H4 (cell line): ENCODE data around the gene BLOC1S4. TPM values are rescaled to one million over a fixed set of nuclear protein-coding genes. Genes with fewer than 3 reads are reported as not detected.

ENCODE experiments used
- DNase-seq: peaks from one replicate; pipeline ENCODE4 v3.0.0-alpha.2; 2015; ENCODE audit warnings: low spot score
- total RNA-seq: library from RNA; depleted of rRNA; stranded (reverse); fragments of >200 nt; shearing (Covaris generic); gene quantifications from 2 replicates; pipeline ENCODE4 v1.2.3, GENCODE V29; 2014

BLOC1S4 gene
- total RNA-seq, 1 experiment from 2014 or later, result 23.5 TPM

- no peak for DNase-seq
Measured at GRCh38 chr4:6692379-6692778, 23.6 kb upstream of the BLOC1S4 start.

DNA sequence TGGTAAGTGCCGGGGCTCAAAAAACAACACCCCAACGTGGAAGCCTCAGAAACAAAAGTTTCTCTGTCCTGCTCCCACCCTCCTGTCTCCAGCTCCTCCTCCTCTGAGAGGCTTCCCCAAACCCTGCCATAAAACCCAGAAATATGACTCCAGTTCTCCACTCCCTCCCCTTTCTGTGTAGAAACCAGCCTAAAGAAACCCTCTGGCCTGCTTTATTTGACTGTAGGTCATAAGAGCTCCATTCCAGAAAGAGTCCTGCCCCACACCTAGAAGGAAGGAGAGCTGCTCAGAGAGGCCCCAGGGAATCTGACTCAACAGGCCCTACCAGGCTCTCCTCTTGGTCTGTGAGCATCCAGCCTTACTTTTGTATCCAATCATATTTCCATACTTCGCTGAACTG lies 23.2 kb upstream of the BLOC1S4 start:
- DNase-seq, result no peak

DNA sequence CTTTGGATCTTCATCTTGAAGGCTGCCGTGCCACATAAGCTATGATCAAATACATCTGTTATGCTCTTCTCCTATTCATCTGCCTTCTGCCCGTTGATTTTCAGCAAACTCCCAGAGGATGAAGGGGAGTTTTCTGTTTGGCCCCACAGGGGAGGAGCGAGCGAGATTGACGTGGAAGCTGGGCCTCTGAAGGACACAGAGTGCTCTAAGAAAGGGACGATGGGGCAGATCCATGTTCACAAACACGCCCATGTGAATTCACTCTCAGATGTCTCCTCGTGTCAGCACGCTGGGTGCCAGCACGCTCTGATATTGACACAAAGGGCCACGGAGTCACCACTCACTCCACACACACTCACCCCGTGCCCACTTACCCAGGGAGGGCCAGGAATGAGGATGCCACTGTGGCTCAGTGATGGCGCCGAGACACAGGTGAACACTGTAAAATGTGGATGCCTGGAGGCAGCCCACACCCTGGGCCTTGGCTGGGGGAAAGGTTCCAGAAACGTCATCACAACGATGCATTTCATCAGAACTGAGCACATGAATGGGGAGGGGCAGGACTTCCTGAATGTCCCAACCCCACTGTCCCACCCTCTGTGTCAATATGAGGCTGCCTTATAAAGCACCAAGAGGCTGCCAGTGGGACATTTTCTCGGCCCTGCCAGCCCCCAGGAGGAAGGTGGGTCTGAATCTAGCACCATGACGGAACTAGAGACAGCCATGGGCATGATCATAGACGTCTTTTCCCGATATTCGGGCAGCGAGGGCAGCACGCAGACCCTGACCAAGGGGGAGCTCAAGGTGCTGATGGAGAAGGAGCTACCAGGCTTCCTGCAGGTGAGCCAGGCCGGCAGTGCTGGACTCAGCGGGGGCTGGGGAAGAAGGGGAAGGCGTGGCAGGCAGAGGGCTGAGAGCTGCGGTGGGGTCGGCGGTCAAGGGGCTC lies 22.5 kb upstream of the BLOC1S4 start, which contains the start of gene S100P:
S100P (plus strand) TSS at position 648 of the 946 bp plus-strand sequence; CDS start at position 703, 55 bp downstream.
- DNase-seq, result no peak

DNA sequence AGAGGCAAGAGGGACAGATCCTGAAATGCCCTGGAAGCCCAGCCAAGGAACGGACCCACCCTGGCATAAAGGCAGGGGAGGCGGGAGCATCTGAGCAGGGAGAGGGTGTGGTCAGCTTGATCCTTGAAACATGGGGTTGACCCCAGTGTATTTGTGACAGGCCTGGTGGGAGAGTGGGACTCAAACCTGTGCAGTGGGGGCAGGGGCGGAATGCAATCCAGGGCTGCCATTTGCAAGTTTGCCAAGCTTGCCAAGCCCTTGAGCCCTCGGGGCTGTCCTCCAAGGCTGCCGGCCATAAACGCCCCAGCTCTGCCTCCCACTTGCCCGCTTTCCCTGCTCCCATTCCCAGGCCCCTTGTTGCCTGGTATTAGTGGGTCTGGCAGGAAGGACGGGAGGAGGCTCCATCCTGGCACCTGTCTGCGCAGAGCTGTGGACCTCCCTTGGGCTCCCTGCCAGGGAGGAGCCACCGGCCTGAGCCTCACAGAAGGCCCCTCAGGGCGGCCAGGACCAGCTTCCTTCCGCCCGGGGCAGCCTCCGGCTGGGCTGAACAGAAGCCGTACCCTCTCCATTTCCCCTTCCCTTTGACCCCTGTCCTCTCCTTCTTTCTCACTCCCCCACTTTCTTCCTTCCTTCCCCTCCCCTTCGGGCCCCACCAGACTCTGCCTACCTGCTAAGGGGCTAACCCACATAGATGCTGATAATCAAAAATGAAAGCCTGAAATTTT lies 21.6 kb upstream of the BLOC1S4 start:
- DNase-seq, result no peak

DNA sequence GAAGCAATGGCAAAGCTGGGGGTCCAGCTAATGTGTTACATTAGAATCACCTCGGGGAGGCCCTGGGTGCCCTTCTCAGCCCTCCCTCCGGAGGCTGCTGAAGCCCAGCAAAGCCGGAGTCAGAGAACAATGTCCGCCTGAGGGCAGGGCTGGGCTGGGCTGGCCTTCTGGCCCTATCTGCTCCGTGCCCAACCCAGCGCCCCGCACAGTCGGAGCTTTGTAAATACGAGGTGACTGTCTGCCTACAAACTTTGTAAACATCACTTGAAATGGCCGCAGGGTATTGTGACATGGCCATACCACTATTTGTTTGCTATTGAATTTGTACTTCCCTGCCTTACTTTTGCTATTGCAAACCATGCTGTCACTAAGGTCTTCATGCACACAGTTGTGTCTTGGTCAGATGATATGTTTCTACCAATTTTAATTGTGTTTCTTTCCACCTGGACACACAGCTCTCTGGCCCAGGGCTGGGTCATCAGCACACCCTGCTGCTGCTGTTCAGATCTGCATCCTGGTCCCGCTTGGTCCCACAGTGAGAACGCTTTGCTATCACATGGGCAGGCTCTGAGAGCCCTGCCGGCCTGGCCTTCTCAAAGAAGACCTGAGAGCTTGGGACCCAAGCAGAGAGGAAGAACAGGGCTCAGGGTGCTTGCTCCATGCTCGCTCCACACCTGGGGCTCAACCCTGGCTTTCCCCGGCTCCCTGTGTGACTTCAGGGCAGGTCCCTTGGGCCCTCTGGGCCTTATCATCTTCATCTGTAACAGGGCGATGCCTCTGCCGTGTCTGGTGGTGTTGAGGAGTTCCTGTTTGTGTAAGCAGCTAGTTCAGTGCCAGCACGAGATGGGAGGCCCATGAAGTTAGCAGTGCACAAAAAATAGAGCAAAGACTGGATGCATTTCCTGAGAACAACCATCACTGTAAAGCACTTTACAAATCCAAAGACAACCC lies 20.0 kb upstream of the BLOC1S4 start:
- DNase-seq, result peak; percentile 85

- DNase-seq, result no peak
Measured at GRCh38 chr4:6696611-6697010, 19.4 kb upstream of the BLOC1S4 start.

GRCh38 chr4:6697131-6697530 lies 18.8 kb upstream of the BLOC1S4 start:
- DNase-seq, result no peak

- no peak for DNase-seq
Measured at GRCh38 chr4:6699388-6699787, 16.6 kb upstream of the BLOC1S4 start.

DNA sequence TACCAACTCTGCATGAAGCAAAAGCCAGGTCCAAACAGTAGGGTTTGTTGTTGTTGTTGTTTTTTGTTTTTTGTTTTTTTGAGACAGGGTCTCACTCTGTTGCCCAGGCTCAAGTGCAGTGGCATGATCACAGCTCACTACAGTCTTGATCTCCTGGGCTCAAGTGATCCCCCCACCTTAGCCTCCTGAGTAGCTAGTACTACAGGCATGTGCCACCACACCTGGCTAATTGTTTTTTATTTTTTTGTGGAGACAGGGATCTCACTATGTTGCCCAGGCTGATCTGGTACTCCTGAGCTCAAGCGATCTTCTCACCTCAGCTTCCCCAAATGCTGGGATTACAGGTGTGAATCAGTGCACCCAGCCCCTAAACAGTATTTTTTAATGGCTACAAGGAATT lies 16.1 kb upstream of the BLOC1S4 start:
- no peak for DNase-seq

GRCh38 chr4:6701371-6701770 lies 14.6 kb upstream of the BLOC1S4 start:
- DNase-seq, result no peak

- no peak for DNase-seq
Measured at GRCh38 chr4:6702761-6703160, 13.2 kb upstream of the BLOC1S4 start.

DNA sequence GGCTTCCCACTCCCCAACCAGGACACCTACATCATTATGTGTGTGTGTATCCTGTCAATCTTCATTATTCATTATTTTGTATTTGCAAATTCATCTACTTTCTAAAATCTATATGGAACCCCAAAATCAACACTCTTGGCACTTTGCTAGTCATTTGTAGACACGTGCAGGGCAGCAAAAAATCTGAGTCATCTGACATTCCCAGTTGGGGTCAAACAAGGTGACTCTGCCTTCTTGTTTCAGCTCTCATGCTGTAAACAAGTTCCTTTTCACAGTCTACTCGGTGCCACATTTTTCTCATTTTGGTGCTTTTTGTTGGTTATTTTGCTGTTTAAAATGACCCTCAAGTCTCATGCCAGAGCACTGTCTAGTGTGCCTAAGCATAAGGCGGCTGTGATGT lies 12.2 kb upstream of the BLOC1S4 start:
- no peak for DNase-seq

DNA sequence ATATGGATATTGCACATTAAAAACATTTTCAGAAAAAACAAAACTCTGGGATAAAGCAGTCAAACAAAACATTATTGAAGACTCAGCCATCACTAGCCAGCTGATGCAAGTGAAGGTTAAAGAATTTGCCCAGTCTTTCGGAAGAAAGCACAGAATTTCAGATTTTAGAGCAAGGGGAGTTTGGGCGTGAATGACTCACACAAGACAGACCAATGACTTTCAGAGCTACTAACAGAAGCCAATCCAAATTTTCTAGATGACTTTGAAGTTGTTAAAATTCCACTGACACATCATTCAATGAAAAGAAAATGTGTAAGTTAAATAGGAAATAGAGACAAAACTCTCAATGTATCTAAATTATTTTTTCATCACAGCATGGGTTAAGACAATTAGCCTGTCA lies 10.3 kb upstream of the BLOC1S4 start:
- DNase-seq, result no peak

DNA sequence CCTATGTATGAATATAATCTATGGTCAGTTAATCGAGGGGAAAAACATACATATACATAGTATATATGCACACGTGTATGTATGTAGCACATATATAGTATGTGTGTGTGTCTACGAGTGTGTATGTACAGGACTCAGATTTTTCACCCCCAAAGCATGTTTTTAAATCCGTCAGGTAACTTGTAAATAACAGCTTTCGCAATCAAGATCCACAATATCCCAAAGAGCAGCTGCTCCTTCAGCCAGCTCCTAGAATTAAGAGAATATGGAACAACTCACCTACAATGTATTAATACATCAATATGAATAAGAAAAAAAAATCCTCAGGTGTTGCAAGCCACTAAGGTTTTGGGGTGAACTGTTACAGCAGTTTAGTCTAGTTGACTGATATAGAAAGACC lies 9.8 kb upstream of the BLOC1S4 start:
- DNase-seq, result no peak

DNA sequence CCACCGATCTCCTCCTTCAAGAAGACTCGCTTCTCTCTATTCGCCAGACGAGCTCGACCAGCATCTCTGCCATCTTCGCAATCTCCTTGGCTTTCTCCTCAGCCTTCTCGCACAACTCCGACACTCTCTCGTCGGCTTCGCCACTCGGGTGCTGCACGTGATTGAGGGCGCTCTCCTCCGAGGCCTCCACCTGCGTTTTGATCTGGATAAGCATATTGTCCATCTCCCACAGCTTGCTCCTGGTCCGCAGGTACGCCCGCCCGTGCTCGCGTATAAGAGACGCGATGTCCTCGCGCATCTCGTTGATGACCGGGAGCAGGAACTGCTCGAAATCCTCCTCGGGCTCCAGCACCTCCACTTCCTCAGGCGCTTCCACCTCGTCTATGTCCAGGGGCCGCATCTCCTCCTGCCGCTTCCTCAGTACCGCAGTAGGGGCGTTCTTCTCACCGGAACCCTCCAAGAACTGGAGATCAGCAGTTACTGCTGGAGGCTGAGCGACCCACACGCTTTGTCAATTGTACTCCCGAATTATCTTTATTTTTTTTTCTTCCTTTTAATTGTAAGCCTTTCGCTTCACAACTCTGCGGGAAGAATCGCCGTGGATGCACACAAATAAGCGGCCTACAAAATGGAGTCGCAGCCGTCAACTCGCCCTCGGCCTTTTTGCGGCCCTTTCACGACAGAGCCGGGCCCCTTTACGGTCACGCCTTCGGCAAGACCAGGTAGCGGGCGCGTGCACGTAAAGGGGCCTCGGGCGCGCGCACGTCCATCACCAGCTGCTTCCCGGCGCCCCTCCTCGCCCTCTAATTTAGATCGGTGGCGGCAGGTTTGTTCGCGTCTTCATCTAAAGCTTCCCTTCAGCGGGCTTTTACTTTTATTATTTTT lies 6.5 kb upstream of the BLOC1S4 start, which contains the start of gene MRFAP1L1:
MRFAP1L1 (minus strand) TSS at position 636 of the 885 bp plus-strand sequence; CDS start at position 400, 236 bp downstream.
- DNase-seq, result peak; percentile 95

DNA sequence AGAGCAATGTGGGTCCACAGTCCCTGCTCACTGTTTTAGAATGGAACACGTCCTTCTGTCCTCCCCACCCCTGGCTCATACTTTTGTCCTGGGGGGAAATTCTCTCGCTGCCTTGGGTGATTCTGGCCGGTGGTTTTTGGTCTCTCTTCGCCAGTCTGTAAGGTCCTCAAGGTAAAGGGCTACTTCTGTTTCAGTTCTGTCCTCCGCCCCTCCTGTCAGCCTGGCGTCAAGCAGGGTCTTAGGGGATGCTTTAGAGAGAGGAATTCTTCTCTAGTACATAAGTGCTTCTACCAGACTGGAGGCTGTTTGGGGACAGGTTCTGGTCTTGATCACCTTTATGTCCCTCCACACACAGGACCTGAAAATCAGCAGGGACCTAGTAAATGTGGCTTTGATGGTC lies 5.7 kb upstream of the BLOC1S4 start:
- no peak for DNase-seq

GRCh38 chr4:6710996-6711395 lies 5.0 kb upstream of the BLOC1S4 start:
- DNase-seq, result no peak

DNA sequence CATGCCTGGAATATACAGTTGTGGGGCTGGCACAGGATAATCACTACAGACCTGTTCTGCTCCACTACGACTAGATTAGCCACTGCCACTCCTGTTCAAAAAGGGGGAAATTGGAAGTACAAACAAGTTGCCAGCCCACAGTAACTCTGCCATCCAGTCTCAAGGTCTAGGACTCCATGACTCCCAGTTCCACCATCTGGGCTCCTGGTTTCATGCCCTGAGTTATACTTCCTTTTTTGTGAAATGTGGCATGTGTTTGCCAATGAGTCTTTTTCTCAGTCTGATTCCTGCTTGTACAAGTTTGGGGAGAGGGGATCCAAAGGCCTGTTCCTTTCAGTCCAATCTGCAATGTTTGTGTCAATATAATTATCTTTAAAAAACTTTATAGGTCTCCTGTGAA lies 1.0 kb upstream of the BLOC1S4 start:
- DNase-seq, result no peak

GRCh38 chr4:6715704-6716017 lies 313 bp upstream of the BLOC1S4 start:
- DNase-seq, result no peak

- no peak for DNase-seq
Measured at GRCh38 chr4:6716958-6717655, 1.1 kb downstream of the BLOC1S4 start.
